NCI-H1417 (cell line): ENCODE measurements around the gene SLC7A14.

Experiments used
- DNase-seq, 3 experiments: peaks; one replicate each; lab custom pipeline; 2025; lab: John Stamatoyannopoulos, UW

The SLC7A14 gene

GRCh38 chr3:170585937-170586310 is at the start of gene SLC7A14:
SLC7A14 (minus strand) TSS chr3:170586075; CDS start chr3:170526936, 59,139 bp downstream.
- peak; percentile 64 to 79 (median 77) for DNase-seq

- peak in 2 of 3 experiments; percentile 20 to 51 for DNase-seq
Observed at GRCh38 chr3:170635385-170635735, 49.5 kb upstream of the SLC7A14 start.

GRCh38 chr3:170634663-170635384 is 48.9 kb upstream of the SLC7A14 start:
- DNase-seq, result peak in 1 of 3 experiments; percentile 47

- no peak for DNase-seq
Observed at GRCh38 chr3:170633573-170633972, 47.7 kb upstream of the SLC7A14 start.

GRCh38 chr3:170632780-170633179 is 46.9 kb upstream of the SLC7A14 start:
- DNase-seq, result peak; percentile 24 to 75 (median 69)

GRCh38 chr3:170631755-170632488 is 46.0 kb upstream of the SLC7A14 start:
- DNase-seq, result no peak

- no peak for DNase-seq
Observed at GRCh38 chr3:170623524-170623923, 37.6 kb upstream of the SLC7A14 start.

- peak; percentile 42 to 91 (median 74) for DNase-seq
Observed at GRCh38 chr3:170622369-170623159, 36.7 kb upstream of the SLC7A14 start.

- no peak for DNase-seq
Observed at GRCh38 chr3:170621256-170621655, 35.4 kb upstream of the SLC7A14 start.

GRCh38 chr3:170614214-170614966 is 28.5 kb upstream of the SLC7A14 start:
- DNase-seq, result no peak

GRCh38 chr3:170611751-170612150 is 25.9 kb upstream of the SLC7A14 start:
- DNase-seq, result peak in 1 of 3 experiments; percentile 34

GRCh38 chr3:170610321-170610884 is 24.5 kb upstream of the SLC7A14 start:
- DNase-seq, result peak in 1 of 3 experiments; percentile 30

- no peak for DNase-seq
Observed at GRCh38 chr3:170608475-170608874, 22.6 kb upstream of the SLC7A14 start.

- no peak for DNase-seq
Observed at GRCh38 chr3:170606675-170607074, 20.8 kb upstream of the SLC7A14 start.

GRCh38 chr3:170605490-170605889 is 19.6 kb upstream of the SLC7A14 start:
- DNase-seq, result peak in 2 of 3 experiments; percentile 32 to 33

GRCh38 chr3:170603770-170604510 is 18.1 kb upstream of the SLC7A14 start:
- DNase-seq, result no peak

- no peak for DNase-seq
Observed at GRCh38 chr3:170602556-170602955, 16.7 kb upstream of the SLC7A14 start.

GRCh38 chr3:170600005-170600624 is 14.2 kb upstream of the SLC7A14 start:
- DNase-seq, result no peak

- DNase-seq, result peak in 1 of 3 experiments; percentile 62
Observed at GRCh38 chr3:170599091-170599490, 13.2 kb upstream of the SLC7A14 start.

- no peak for DNase-seq
Observed at GRCh38 chr3:170598091-170598502, 12.2 kb upstream of the SLC7A14 start.
